Smooth muscle cell (in vitro differentiated cells): ENCODE data around the gene KRT4. TPM values are rescaled to one million over a fixed set of nuclear protein-coding genes. Genes with fewer than 3 reads are reported as not detected.

Source experiments
- DNase-seq: peaks from one replicate; lab custom pipeline; 2025; ENCODE audit not compliant: unreplicated experiment; lab: John Stamatoyannopoulos, UW
- H2AFZ ChIP-seq: fragments of 200-600 bp; sonication (generic); 2 replicates; pipeline ENCODE4 v1.6.0; 2016; ENCODE audit warnings: antibody characterized with exemption, low read depth, mild to moderate bottlenecking
- H3F3A ChIP-seq: fragments of 200-600 bp; sonication (generic); 2 replicates; pipeline ENCODE4 v1.6.0; 2017; ENCODE audit warnings: antibody characterized with exemption, low read depth
- H3K27ac ChIP-seq: fragments of 200-600 bp; sonication (generic); 2 replicates; pipeline ENCODE4 v1.5.1; 2016; ENCODE audit warnings: low read depth, mild to moderate bottlenecking
- H3K27me3 ChIP-seq: fragments of 200-600 bp; sonication (generic); 2 replicates; pipeline ENCODE4 v1.6.1; 2016; ENCODE audit warnings: low read depth, mild to moderate bottlenecking
- H3K36me3 ChIP-seq: fragments of 200-600 bp; sonication (generic); 2 replicates; pipeline ENCODE4 v1.5.1; 2016; ENCODE audit warnings: low read depth
- H3K4me1 ChIP-seq: fragments of 200-600 bp; sonication (generic); 2 replicates; pipeline ENCODE4 v1.5.1; 2016; ENCODE audit warnings: low read depth
- H3K4me2 ChIP-seq: fragments of 200-600 bp; sonication (generic); 2 replicates; pipeline ENCODE4 v1.6.0; 2016; ENCODE audit warnings: mild to moderate bottlenecking
- H3K4me3 ChIP-seq: fragments of 200-600 bp; sonication (generic); 2 replicates; pipeline ENCODE4 v1.5.1; 2016; ENCODE audit warnings: mild to moderate bottlenecking
- H3K79me2 ChIP-seq: fragments of 200-600 bp; sonication (generic); 2 replicates; pipeline ENCODE4 v1.6.0; 2016; ENCODE audit warnings: low read depth, mild to moderate bottlenecking
- H3K9ac ChIP-seq: fragments of 200-600 bp; sonication (generic); 2 replicates; pipeline ENCODE4 v1.6.0; 2016; ENCODE audit warnings: low read depth
- H3K9me3 ChIP-seq: fragments of 200-600 bp; sonication (generic); replicated peaks from 2 replicates; pipeline ENCODE4 v1.5.1; 2016; ENCODE audit warnings: low read depth
- H4K20me1 ChIP-seq: fragments of 200-600 bp; sonication (generic); 2 replicates; pipeline ENCODE4 v1.6.0; 2016; ENCODE audit warnings: low read depth
- CTCF ChIP-seq: fragments of 200-600 bp; sonication (generic); IDR thresholded peaks from 2 replicates; pipeline ENCODE4 v1.5.1; 2017; ENCODE audit warnings: borderline replicate concordance, mild to moderate bottlenecking, antibody characterized with exemption; ENCODE audit not compliant: insufficient read depth, poor library complexity, severe bottlenecking
- WGBS: methylation state at CpG from one replicate; pipeline ENCODE4 v1.1.7; 2016; ENCODE audit warnings: low lambda C conversion rate; 5-methylcytosine and 5-hydroxymethylcytosine counted together
- polyA plus RNA-seq: library from polyadenylated mRNA; unstranded; fragments of >200 nt; fragmentation: Nextera tagmentation; extraction: Ambion mirVana; gene quantifications from 2 replicates; pipeline ENCODE4 v1.2.1, GENCODE V29; 2016
- total RNA-seq: library from RNA; depleted of rRNA; stranded (reverse); fragments of >200 nt; gene quantifications from 2 replicates; pipeline ENCODE4 v1.2.3, GENCODE V29; 2014

KRT4 gene
- total and polyA plus RNA-seq, 2 experiments from 2014 or later: not detected

- Histone ChIP-seq H3K4me2 (no peak overlapping the region), H3K79me2 (no peaks in the 10 kb centered on the region), H3K27ac (no peak overlapping the region), H4K20me1 (no peaks in the 10 kb centered on the region), H2AFZ (no peak overlapping the region), H3K9me3 (no peaks in the 10 kb centered on the region), H3K4me3 (no peak overlapping the region), H3K36me3 (no peaks in the 10 kb centered on the region), H3K9ac (no peak overlapping the region), H3K4me1 (no peaks in the 10 kb centered on the region), H3F3A (no peaks in the 10 kb centered on the region), H3K27me3 (peaks cover 26% of the 10 kb centered on the region)
- TF ChIP-seq CTCF: no peak
- whole genome bisulfite sequencing: 92% methylated on average over 8 of the region's 8 CpGs
- no peak for DNase-seq
These were observed 5.2 kb downstream of the KRT4 start for GRCh38 chr12:52808573-52809160.

- no peaks in the 10 kb centered on the region for H3K9me3 ChIP-seq
- H3F3A ChIP-seq: no peaks in the 10 kb centered on the region
- H3K79me2 ChIP-seq: no peaks in the 10 kb centered on the region
- H3K4me1 ChIP-seq: no peaks in the 10 kb centered on the region
- DNase-seq: no peak
- no peaks in the 10 kb centered on the region for H3K36me3 ChIP-seq
- no peak overlapping the region for H3K4me3 ChIP-seq
- H3K4me2 ChIP-seq: no peak overlapping the region
- no peak overlapping the region for H3K27ac ChIP-seq
- 90% methylated on average over 16 of the region's 16 CpGs for WGBS
- H2AFZ ChIP-seq: no peak overlapping the region
- TF ChIP-seq CTCF: no peak
- H3K27me3 ChIP-seq: peaks cover 26% of the 10 kb centered on the region
- no peak overlapping the region for H3K9ac ChIP-seq
- H4K20me1 ChIP-seq: no peaks in the 10 kb centered on the region
These were observed 6.1 kb downstream of the KRT4 start for GRCh38 chr12:52807544-52808470.

- no peak overlapping the region for H2AFZ ChIP-seq
- WGBS: 90% methylated on average over 11 of the region's 11 CpGs
- no peaks in the 10 kb centered on the region for H3K9me3 ChIP-seq
- no peaks in the 10 kb centered on the region for H3F3A ChIP-seq
- no peak for TF ChIP-seq CTCF
- H4K20me1 ChIP-seq: no peaks in the 10 kb centered on the region
- H3K36me3 ChIP-seq: no peaks in the 10 kb centered on the region
- H3K4me1 ChIP-seq: no peaks in the 10 kb centered on the region
- H3K4me3 ChIP-seq: no peak overlapping the region
- no peaks in the 10 kb centered on the region for H3K79me2 ChIP-seq
- DNase-seq: no peak
- no peak overlapping the region for H3K4me2 ChIP-seq
- no peak overlapping the region for H3K27ac ChIP-seq
- peaks cover 26% of the 10 kb centered on the region for H3K27me3 ChIP-seq
- H3K9ac ChIP-seq: no peak overlapping the region
These were observed 6.9 kb downstream of the KRT4 start for GRCh38 chr12:52806821-52807543.
